NOMO-1 (cell line): Measurements from ENCODE around the gene GRID2.

ENCODE experiments used
- DNase-seq, 2 experiments: peaks; one replicate each; lab custom pipeline; 2025; ENCODE audit not compliant: unreplicated experiment in 2 of 2; lab: John Stamatoyannopoulos, UW

The GRID2 gene

GRCh38 chr4:93042746-93043145 is 739.0 kb downstream of the GRID2 start:
- DNase-seq: no peak

GRCh38 chr4:93053140-93053539 is 749.4 kb downstream of the GRID2 start:
- DNase-seq: no peak

- DNase-seq: no peak
These were observed 758.1 kb downstream of the GRID2 start for GRCh38 chr4:93061826-93062225.

- no peak for DNase-seq
These were observed 759.6 kb downstream of the GRID2 start for GRCh38 chr4:93063325-93063724.

- DNase-seq: no peak
These were observed 762.0 kb downstream of the GRID2 start for GRCh38 chr4:93065790-93066189.

GRCh38 chr4:93066749-93067148 is 763.0 kb downstream of the GRID2 start:
- DNase-seq: no peak

- no peak for DNase-seq
These were observed 768.5 kb downstream of the GRID2 start for GRCh38 chr4:93072292-93072691.

GRCh38 chr4:93080316-93080715 is 776.5 kb downstream of the GRID2 start:
- no peak for DNase-seq

- DNase-seq: no peak
These were observed 781.0 kb downstream of the GRID2 start for GRCh38 chr4:93084599-93085305.

GRCh38 chr4:93086356-93086755 is 782.6 kb downstream of the GRID2 start:
- no peak for DNase-seq

- no peak for DNase-seq
These were observed 789.0 kb downstream of the GRID2 start for GRCh38 chr4:93092765-93093164.

GRCh38 chr4:93103042-93103441 is 799.3 kb downstream of the GRID2 start:
- no peak for DNase-seq

- no peak for DNase-seq
These were observed 812.9 kb downstream of the GRID2 start for GRCh38 chr4:93116624-93117023.

- DNase-seq: no peak
These were observed 823.7 kb downstream of the GRID2 start for GRCh38 chr4:93127489-93127888.

- no peak for DNase-seq
These were observed 828.9 kb downstream of the GRID2 start for GRCh38 chr4:93132631-93133030.

- DNase-seq: no peak
These were observed 835.4 kb downstream of the GRID2 start for GRCh38 chr4:93139118-93139517.

- DNase-seq: no peak
These were observed 840.1 kb downstream of the GRID2 start for GRCh38 chr4:93143902-93144301.

GRCh38 chr4:93144644-93145043 is 840.9 kb downstream of the GRID2 start:
- no peak for DNase-seq

- no peak for DNase-seq
These were observed 843.9 kb downstream of the GRID2 start for GRCh38 chr4:93147524-93148212.

- no peak for DNase-seq
These were observed 848.7 kb downstream of the GRID2 start for GRCh38 chr4:93152491-93152890.

- no peak for DNase-seq
These were observed 854.2 kb downstream of the GRID2 start for GRCh38 chr4:93157986-93158385.

- DNase-seq: no peak
These were observed 864.3 kb downstream of the GRID2 start for GRCh38 chr4:93168053-93168452.
